Cardiac atrium fibroblast (primary cell): ENCODE measurements around the gene SPRYD4. TPM values are rescaled to one million over a fixed set of nuclear protein-coding genes. Genes with fewer than 3 reads are reported as not detected.

Experiments
- total RNA-seq: library from RNA; depleted of rRNA; stranded (reverse); fragments of >200 nt; gene quantifications from 2 replicates; pipeline ENCODE4 v1.2.3, GENCODE V29; 2015

The SPRYD4 gene
- total RNA-seq = 1.5 and 2.2 TPM in 2 replicates

DNA sequence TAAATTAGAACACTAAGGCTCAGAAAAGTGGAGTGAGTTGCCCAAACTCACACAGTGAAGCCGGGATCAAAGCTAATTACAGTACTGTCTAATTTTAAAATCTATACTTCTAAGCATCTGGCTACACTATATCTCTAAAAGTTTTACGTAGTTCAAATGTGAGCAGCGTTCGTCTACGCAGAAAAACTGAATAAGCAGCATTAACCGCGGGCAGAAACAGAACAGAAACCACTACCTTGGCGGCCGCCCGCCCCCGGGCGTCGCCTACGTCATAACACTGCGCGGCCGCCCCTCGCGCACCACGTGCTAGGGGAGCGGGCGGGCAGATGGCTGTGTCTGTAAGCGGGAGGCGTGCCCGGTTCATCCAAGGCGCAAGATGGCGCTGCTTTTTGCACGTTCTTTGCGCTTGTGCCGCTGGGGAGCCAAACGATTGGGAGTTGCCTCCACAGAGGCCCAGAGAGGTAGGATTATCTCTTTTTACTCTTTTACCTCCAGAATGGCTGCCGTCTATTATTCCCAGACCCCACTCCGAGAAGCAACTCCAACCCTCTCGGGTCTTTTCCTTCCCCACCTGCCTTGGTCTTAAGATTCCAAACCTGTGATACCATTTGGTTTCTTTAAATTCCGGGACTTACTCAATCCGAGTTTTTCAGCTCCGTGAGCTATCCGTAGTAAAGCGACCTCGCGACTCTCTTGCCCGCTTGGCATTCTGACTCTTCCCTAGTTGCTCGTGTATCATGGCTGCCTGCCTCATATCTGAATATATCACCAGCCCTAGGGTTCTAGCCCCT is at the start of gene SPRYD4:
SPRYD4 (plus strand) TSS at position 363 of the 791 bp plus-strand sequence; CDS start at position 377, 14 bp downstream.

DNA sequence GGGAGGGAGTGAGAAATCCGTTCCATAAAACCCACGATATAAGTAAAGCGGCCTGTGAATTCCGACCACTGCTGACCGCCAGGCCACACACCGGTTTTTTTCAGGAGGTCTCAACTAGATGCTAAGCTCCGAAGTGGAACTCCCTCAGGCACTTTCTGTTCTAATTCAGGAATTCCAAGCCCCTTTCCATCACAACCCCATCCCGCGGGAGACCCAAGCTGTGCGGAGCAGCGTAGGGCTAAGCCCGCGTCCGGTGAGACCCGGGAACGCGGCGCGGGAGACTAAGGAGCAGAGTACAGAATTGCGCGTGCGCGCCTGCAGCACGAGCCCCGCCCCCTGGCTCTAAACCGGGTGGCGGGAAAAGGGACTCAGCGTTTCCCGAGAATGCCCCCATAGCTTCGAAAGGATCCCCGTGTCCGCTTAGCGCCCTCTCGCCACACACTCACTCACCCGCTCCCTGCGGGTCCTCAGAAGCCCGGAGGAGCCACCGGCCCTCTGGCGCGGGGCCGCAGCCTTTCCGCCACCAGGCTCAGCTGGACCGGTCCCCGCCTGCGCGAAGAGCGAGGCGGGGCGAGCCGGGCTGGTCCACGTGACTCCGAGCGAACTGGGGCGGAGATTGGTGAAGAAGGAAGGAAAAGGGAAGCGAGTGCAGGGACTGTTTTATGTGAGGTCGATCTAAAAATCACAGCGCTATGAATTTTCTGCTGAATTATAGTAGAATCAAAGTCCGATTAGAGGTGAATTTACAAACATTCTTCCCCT is 19.3 kb upstream of the SPRYD4 start, which contains the start of gene TIMELESS:
TIMELESS (minus strand) TSS at position 567 of the 762 bp plus-strand sequence. CDS start 15,256 bp downstream, outside the sequence.

GRCh38 chr12:56454557-56454956 is 13.8 kb upstream of the SPRYD4 start, which contains the start of gene MIP:
TSS of gene MIP (minus strand) at chr12:56454657. CDS start at chr12:56454613, 44 bp downstream.

GRCh38 chr12:56488041-56488955 is 19.9 kb downstream of the SPRYD4 start, which contains the start of gene GLS2:
TSS of gene GLS2 (minus strand) at chr12:56488161. CDS start at chr12:56488118, 43 bp downstream.

GRCh38 chr12:56521590-56522371 is 53.4 kb downstream of the SPRYD4 start, which contains the start of gene RBMS2:
TSS of gene RBMS2 (plus strand) at chr12:56521820. CDS start at chr12:56522024, 204 bp downstream.

Other genes starting within 250 kb of the SPRYD4 start
- gene RNF41, start 246.7 kb upstream of the SPRYD4 start, total RNA-seq = 165 and 167 TPM in 2 replicates
- gene NABP2, start 244.2 kb upstream of the SPRYD4 start, total RNA-seq = 20.9 and 37.1 TPM in 2 replicates
- not detected in 2 replicates for gene SLC39A5, start 238.5 kb upstream of the SPRYD4 start, total RNA-seq
- 28.3 and 41.0 TPM in 2 replicates for gene ANKRD52, start 210.2 kb upstream of the SPRYD4 start, total RNA-seq
- gene COQ10A, start 201.6 kb upstream of the SPRYD4 start, total RNA-seq = 5.6 and 7.3 TPM in 2 replicates
- gene CS, start 168.2 kb upstream of the SPRYD4 start, total RNA-seq = 71.7 and 119 TPM in 2 replicates
- gene CNPY2, start 152.6 kb upstream of the SPRYD4 start, total RNA-seq = 114 and 138 TPM in 2 replicates
- 10.4 and 17.1 TPM in 2 replicates for gene PAN2, start 134.6 kb upstream of the SPRYD4 start, total RNA-seq
- 1.6 TPM in 1 of 2 replicates, not detected in the other for gene IL23A, start 129.7 kb upstream of the SPRYD4 start, total RNA-seq
- gene STAT2, start 108.5 kb upstream of the SPRYD4 start, total RNA-seq = 62.2 and 62.5 TPM in 2 replicates
- gene APOF, start 105.7 kb upstream of the SPRYD4 start, total RNA-seq = not detected in 2 replicates
- 4.2 and 4.4 TPM in 2 replicates for gene TIMELESS, start 19.2 kb upstream of the SPRYD4 start, total RNA-seq
- not detected in 2 replicates for gene MIP, start 13.9 kb upstream of the SPRYD4 start, total RNA-seq
- gene GLS2, start 19.6 kb downstream of the SPRYD4 start, total RNA-seq = not detected in 2 replicates
- 14.9 and 15.3 TPM in 2 replicates for gene RBMS2, start 53.2 kb downstream of the SPRYD4 start, total RNA-seq
- 16.6 and 25.3 TPM in 2 replicates for gene BAZ2A, start 161.7 kb downstream of the SPRYD4 start, total RNA-seq
- gene ATP5F1B, start 177.4 kb downstream of the SPRYD4 start, total RNA-seq = 446 and 462 TPM in 2 replicates
- gene PTGES3, start 219.7 kb downstream of the SPRYD4 start, total RNA-seq = 51.6 and 57.3 TPM in 2 replicates